NCI-H2227 treated with DMSO at 0.1 percent for 48 hours (cell line): ENCODE results near the gene PDSS2.
"Not testable (repeated sequence)": the region's sequence is repeated elsewhere in the genome, so short reads cannot be mapped to it uniquely, and the experiment has no call there.

Source experiments
- DNase-seq: peaks from one replicate; lab custom pipeline; 2025; lab: John Stamatoyannopoulos, UW

PDSS2 gene

DNA sequence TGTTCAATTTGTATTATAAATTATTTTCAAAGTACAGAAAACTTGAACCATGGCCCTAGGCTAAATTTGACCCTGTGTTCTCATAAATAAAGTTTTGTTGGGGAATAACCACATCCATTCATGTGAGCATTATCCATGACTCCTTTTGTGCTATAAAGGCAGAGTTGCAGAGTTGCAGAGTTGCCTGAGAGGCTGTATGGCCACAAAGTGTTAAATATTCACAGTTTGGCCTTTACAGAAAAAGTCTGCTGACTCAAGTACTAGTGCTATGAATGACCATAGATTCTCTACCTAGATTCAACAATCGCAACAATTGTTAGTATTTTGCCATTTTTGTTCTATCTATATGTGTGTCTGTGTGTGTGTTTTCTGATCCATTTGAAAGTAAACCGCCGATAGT is 297.8 kb downstream of the PDSS2 start:
- no peak for DNase-seq

DNA sequence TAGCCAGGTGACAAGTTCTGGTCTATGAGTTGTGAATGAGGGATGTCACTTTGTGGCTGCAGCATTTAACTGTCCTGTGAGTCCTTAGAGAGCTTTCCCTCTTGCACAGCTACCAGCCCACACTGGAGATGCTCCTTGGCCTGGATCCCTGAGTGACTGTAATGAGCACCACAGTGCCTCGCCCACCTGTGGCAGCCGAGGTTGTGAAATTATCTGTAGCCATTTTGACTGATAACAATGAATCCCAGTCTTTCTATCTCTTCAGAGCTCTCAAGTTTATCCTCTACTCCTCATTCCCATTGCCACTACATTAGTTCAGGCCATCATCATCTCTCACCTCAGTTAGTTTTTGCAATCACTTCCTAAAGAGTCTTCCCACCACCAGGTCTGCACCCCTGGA is 302.7 kb downstream of the PDSS2 start:
- no peak for DNase-seq

GRCh38 chr6:107154801-107155160 is 304.6 kb downstream of the PDSS2 start:
- peak; percentile 90 for DNase-seq

DNA sequence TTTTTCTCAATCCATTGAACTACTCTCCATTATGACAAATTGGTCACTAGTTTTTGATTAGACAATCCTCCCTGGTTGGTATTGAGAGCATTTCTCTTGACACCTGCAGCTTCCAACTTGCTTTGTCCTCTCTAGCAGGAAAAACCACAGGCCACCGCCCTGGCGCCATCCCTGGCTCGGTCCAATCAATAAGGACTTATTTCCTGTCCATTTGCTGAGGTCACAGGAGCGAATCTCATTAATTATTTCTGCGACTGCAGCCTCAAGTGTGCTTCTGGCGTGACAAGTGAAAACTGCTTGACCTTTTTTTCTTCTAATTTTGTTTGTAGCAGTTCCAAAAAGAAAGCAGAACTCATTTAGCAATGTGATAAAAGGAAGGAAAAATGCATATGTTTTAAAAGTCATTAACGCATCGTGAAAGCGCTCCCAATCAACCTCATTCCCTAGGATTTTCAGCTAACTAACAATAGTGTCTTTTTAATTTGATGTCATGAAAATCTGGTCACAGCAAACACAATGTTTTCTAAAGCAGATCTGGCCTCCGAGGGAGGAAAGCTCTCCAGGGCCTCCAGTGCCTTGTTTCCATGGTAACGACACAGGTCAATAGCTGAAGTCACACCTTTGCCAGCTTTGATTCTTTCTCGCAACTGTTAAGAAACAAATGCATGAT is 305.1 kb downstream of the PDSS2 start:
- peak; percentile 90 for DNase-seq

DNA sequence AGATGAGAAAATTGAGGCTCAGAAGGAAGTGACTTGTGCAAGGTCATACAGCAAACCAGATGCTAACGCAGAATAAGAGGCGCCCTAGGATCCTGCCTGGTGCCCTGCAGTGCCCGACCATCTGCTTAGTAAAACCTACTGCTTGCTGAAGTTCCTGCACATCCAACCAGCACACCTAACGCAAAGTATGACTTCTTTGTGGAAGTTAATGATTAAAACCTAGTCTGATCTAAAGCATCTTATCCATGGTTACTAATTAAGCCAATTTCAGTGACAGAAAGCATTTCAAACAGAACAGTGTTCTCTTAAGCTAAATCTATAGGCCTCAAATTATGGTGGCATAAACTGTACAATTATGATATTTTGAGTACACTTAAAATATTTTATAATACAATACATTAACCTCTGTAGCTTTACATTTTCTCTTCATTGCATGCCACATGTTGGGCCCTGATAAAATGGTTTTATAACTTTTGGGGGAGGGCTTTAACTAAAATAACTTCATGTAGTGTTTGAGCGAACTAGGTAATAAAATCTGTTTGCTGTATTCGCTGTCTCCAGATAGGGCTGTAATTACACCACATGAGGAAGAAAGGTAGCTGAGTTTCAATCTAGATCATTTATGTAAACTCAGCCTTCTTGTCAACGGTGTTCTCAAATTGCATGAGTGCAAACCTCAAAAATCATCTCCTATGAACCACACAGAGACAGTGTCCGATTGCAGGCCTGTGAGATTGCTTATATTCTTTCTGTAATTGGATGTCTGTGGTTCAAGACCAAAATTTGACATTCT is 306.5 kb downstream of the PDSS2 start:
- DNase-seq, result no peak

DNA sequence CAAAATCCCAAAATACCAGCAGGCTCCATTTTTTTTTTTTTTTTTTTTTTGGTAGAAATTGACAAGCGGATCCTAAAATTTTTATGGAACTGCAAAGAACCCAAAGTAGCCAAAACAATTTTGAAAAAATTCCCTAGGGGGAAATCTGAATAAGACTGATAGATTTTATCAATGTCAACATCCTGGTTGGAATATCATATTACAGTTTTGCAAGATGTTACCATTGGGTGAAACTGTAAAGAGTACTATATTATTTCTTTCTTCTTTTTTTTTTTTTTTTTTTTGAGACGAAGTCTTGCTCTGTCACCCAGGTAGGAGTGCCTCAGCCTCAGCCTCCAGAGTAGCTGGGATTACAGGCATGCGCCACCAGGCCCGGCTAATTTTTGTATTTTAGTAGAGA is 314.7 kb downstream of the PDSS2 start:
- no peak for DNase-seq

GRCh38 chr6:107144014-107144413 is 315.4 kb downstream of the PDSS2 start:
- DNase-seq, result no peak

DNA sequence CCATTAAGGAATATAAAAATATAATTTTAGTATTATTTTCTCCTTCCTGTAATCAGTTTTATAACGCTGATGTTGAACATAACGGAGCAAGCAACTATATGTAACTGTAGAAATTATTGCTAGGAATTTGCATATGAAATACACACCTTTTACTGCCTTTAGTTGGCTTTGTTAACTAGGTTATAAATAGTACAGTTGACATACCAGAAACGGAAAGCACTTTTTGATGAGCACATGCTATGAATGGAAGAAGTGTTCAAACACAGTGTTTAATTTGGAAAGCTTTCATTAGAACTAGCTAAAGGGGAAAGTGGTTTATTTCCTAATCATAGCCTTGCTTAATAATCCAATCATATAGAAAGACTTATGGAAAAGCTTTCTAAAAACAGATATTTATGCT is 318.8 kb downstream of the PDSS2 start:
- DNase-seq, result no peak

DNA sequence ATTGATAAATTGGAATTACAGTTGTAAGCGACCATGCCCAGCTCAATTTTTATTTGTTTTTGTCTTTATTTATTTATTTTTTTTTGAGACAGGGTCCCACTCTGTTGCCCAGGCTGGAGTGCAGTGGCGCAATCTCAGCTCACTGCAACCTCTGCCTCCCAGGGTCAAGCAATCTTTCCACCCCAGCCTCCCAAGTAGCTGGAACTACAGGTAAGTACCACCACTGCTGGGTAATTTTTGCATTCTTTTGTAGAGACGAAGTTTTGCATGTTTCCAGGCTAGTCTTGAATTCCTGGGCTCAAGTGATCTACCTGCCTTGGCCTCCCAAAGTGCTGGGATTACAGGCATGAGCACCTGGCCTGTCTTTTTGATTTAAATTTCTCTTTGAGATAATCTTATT is 323.0 kb downstream of the PDSS2 start:
- DNase-seq, result not testable (repeated sequence)

- DNase-seq, result not testable (repeated sequence)
Observed at GRCh38 chr6:107135048-107135680, 324.2 kb downstream of the PDSS2 start.

DNA sequence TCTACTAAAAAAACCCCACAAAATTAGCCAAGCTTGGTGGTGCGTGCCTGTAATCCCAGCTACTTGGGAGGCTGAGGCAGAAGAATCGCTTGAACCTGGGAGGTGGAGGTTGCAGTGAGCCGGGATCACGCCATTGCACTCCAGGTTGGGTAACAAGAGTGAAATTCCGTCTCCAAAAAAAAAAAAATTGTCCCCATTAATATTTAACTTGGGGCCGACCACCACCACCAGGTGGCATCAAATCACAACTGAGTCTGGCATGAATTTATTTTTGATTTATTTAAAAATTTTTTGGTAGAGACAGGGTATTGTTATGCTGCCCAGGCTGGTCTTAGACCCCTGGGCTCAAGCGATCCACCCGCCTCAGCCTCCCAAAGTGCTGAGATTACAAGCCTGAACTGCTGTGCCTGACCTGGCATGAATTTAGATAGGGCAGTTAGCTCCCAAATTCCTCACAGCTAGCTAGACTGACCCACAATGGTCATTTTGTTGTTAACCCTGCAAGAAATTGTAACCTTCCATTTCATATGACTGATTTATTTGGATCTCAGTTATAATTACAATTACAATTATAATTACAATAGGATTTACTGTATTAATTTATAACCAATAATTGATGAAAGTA is 326.9 kb downstream of the PDSS2 start:
- DNase-seq, result no peak

DNA sequence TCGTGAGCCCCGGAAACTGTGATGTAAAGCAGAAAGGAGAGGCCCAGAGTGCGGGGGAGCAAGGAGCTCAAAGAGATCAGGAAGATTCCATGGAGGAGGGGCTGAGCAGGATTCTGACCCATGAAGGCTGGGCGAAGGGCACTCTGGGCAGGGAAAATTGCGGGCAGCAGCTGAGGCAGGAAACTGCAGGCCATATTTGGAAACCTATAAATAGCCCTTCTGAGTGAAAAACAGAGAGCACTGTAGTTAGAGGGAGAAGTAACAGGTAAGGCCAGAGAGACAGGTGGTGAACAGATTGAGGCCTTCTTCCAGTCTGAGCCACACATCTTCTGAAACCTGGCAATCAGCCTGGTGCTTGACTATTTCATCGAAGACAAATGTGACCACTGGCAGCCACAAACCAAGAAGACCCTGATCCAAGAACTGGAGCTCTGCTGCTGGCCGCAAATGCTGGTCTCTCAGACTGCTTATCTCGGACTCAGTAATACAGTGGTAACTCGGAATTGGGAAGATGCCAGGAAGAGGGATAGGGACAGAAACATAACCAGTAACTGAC is 329.9 kb downstream of the PDSS2 start:
- no peak for DNase-seq

GRCh38 chr6:107128577-107128976 is 330.8 kb downstream of the PDSS2 start:
- DNase-seq, result no peak

DNA sequence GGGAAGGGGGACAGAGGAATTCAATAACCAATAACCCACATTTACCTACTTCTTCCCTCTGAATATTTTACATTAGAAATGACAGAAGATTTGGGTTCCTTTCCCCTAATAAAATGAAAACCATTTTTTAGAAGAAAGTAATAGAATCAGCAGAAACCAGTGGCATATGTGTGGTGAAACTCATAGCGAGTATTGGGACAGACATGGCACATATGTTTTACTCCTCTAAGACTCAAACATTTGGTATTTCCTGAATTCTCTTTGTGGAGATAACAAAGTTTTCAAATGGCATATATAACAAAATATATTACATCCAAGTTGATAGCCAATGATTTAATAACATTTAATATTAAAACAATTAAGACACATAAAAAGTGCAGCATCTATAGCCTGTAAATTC is 331.2 kb downstream of the PDSS2 start:
- no peak for DNase-seq

GRCh38 chr6:107125771-107126170 is 333.6 kb downstream of the PDSS2 start:
- DNase-seq, result no peak

GRCh38 chr6:107124934-107125348 is 334.4 kb downstream of the PDSS2 start:
- no peak for DNase-seq

GRCh38 chr6:107123501-107123900 is 335.9 kb downstream of the PDSS2 start:
- DNase-seq, result no peak

DNA sequence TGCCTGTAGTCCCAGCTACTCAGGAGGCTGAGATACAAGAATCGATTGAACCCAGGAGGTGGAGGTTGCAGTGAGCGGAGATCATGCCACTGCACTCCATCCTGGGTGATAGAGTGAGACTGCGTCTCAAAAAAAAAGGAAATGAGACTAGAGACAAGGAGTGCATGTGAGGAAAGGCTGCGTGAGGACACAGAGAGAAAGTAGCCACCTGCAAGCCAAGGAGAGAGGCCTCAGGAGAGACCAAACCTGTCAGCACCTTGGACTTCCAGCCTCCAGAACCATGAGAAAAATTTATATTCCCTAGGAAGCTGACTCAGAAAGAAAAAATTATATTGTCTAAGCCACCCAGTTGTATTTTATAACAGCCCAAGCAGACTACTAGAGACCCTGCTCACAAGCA is 336.6 kb downstream of the PDSS2 start:
- no peak for DNase-seq

- DNase-seq, result no peak
Observed at GRCh38 chr6:107121964-107122495, 337.3 kb downstream of the PDSS2 start.

DNA sequence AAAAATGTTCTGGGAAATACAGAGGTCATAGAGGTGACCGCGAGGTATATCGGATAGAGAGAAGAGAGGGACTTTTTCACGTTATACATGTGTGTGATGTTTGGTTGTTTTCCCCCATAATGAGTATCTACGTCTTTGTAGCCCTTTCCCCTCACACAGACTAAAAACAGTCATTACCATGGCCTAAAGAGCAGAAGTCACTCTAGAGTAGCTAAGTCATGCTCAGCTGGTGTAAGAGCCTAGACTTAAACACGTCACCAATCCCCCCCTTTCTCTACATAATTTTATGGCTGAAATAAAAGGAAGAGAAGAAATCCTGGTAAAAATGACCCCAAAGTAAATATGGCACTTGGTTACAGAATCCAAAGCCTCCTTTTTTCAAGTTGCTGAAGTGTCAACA is 338.1 kb downstream of the PDSS2 start:
- DNase-seq, result peak; percentile 17

GRCh38 chr6:107120404-107120803 is 339.0 kb downstream of the PDSS2 start:
- no peak for DNase-seq

- DNase-seq, result no peak
Observed at GRCh38 chr6:107118976-107119375, 340.4 kb downstream of the PDSS2 start.
